GM19467 (cell line): ENCODE data around the gene TSPEAR.
"Not testable (repeated sequence)": the region's sequence is repeated elsewhere in the genome, so short reads cannot be mapped to it uniquely, and the experiment has no call there.

Experiments used
- ATAC-seq: cut with Tn5 transposase; IDR thresholded peaks from one replicate; pipeline ENCODE4 v1.9.1; 2021; ENCODE audit warnings: mild to moderate bottlenecking, moderate library complexity; ENCODE audit not compliant: unreplicated experiment

The TSPEAR gene

DNA sequence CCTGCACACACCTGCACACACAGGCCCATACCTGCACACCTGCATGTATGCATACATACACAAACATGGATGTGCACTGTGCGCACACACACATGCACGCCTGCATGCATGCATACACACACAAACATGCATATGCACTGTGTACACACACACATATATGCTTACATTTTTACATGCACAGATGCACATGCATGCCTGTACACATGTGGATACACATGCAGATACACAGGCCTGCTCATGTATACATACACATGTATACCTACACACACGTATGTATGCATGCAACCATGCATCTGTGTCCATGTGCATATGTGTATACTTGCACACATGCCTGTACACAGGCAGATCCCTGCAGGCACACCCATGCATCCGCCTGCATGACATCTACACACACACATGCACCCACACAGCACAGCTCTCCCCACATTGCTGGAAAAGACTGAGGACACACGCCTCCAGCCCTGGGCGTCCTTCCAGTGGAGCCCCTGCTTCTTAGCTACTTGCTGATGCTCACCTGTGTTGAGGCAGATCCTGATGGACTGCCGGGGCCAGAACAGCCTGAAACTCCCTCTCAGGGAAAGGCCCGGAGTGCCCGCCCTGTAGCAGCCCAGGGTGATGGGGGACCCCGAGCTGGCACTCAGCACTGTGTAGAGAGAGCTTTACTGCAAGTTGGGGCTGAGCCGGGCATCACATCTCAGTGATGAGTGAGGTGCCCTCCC is 200.0 kb downstream of the TSPEAR start:
- ATAC-seq = no peak

DNA sequence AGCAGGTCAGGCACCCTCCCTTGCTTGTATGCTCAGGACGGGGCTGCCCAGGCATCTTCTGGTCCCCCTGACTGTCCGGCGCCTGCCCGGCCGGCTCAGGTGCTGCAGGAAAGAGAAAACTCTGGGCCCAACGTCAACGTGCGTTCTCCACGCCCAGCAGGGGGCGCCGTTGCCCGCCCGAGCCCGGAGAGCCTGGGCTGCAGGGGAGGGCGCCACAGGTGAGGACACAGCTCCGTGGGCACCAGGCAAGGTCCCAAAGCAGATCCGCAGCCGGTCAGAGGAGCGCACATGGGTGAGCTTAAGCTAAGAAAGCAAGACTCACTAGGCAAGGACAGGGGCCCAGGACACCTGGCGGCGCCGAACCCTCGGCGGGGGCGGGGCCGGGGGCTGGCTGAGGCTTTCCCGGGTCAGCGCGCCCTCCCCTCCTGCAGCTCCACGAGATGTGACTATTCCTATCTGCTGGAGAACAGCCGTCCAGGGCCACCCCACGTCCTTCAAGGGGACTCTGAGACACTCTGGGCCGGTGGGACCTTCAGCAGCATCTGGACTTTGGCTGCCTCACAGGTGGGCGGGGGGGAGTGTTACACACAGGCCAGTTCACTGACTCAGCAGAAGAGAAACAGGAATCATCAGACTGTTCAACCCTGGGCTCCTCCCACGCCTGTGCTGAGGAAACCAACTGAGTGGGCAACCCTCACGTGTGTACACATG is 200.7 kb downstream of the TSPEAR start:
- no peak for ATAC-seq

DNA sequence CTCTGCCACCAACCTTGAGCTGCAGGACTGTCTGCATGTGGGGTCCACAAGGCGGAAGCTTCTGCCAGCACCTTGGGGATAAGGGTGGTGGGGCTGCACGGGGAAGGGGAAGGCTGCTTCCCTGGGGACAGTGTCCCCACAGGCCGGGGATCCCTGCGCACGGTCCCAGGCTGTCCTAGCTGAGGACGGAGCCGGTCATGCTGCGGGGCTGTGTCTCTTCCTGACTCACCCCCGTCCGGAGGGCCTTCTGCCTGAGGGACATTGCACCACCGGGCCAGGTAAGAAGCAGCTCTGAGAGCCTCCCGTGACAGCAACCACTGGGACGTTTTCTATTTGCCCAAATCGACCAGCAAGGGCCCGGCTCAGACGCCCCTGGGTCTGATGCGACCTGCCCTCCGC is 201.3 kb downstream of the TSPEAR start:
- no peak for ATAC-seq

- no peak for ATAC-seq
Measured at GRCh38 chr21:44509539-44509938, 201.8 kb downstream of the TSPEAR start.

- ATAC-seq = no peak
Measured at GRCh38 chr21:44508711-44509445, 202.5 kb downstream of the TSPEAR start.

- no peak for ATAC-seq
Measured at GRCh38 chr21:44508426-44508710, 203.0 kb downstream of the TSPEAR start.

DNA sequence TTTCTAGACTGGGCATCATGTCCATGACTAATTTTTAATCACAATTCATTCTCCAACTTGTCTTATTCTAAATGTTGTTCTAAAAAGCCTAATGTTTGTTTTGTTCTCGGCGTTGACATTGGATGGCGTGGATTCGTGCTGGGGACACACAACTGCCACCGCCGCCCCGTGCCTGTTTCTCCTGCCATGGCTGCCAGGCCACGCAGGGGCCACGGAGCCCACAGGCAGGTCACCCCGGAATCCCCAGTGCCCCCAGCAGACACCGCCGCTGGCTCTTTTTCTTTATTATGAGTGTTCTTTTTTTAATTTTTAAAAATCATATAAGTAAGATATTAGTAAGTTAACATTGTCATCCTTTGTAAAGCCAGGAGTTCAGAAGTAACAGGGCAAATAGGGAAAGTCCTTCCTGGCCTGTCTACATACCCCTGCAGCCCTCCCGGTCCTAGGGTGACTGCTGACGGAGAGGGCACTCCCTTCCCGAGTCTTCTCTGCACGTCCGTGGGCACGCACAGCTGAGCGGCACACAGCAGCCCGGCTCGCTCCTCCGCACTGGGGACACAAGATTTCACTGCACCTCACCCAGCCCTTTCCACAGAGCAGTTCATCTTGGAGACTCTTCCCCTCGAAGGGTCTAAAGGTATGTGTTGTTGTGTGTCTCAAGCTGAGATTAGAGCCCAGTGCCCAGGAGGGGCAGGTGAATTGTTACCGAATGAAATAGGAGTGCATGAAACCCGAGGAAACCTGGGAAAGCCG is 203.5 kb downstream of the TSPEAR start:
- no peak for ATAC-seq

- ATAC-seq = no peak
Measured at GRCh38 chr21:44506279-44507255, 204.8 kb downstream of the TSPEAR start.

DNA sequence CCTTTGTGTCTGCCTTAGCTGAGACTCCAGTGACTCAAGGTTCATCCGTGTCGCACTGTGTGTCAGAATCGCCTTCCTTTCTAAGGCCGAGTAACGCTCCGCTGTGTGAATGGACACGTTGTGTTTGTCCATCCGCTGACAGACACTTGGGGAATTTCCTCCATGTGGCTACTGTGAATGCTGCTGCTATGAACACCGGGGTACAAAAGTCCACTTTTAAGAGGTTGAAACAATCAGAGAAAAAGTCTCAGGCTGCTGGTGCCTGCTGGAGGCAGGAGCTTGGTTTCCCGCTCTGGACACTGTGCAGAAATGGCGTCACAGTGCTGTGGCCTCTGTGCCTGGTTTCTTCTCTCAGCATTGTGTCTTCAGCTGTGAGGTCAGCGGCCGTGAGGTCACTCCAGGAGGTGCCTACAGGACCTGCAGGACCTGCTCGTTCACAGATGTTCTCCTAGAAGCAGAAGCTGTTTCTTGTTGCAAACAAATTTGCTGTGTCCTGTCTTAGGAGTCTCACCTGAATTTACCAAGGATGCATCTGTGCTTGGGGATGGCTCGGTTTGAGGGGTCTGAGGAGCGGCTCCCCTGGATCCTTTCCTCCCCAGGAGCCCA is 205.6 kb downstream of the TSPEAR start:
- no peak for ATAC-seq

GRCh38 chr21:44503901-44504399 is 207.4 kb downstream of the TSPEAR start:
- no peak for ATAC-seq

GRCh38 chr21:44503006-44503889 is 208.1 kb downstream of the TSPEAR start:
- not testable (repeated sequence) for ATAC-seq

GRCh38 chr21:44502171-44502958 is 209.0 kb downstream of the TSPEAR start:
- no peak for ATAC-seq

- ATAC-seq = no peak
Measured at GRCh38 chr21:44500111-44500510, 211.3 kb downstream of the TSPEAR start.

DNA sequence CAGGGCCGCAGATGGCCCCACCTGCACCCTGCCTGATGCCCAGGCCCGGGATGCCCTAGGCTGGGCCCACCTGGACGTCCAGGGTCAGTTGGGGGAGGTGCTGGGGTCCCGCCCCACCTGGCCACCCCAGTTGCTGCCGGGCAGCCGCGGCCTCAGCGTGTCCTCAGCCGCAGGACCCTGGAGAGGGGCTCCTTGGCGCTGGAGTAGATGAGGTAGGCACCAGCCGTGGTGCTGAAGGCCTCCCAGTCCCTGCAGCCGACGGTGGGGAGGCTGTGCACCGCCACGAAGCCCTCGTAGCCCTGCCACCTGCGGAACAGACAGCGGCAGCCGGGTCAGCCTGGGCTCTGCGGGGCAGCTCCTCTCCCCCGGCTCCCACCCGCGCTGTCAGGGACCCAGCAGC is 211.7 kb downstream of the TSPEAR start:
- ATAC-seq = no peak

- no peak for ATAC-seq
Measured at GRCh38 chr21:44499211-44499560, 212.2 kb downstream of the TSPEAR start.

DNA sequence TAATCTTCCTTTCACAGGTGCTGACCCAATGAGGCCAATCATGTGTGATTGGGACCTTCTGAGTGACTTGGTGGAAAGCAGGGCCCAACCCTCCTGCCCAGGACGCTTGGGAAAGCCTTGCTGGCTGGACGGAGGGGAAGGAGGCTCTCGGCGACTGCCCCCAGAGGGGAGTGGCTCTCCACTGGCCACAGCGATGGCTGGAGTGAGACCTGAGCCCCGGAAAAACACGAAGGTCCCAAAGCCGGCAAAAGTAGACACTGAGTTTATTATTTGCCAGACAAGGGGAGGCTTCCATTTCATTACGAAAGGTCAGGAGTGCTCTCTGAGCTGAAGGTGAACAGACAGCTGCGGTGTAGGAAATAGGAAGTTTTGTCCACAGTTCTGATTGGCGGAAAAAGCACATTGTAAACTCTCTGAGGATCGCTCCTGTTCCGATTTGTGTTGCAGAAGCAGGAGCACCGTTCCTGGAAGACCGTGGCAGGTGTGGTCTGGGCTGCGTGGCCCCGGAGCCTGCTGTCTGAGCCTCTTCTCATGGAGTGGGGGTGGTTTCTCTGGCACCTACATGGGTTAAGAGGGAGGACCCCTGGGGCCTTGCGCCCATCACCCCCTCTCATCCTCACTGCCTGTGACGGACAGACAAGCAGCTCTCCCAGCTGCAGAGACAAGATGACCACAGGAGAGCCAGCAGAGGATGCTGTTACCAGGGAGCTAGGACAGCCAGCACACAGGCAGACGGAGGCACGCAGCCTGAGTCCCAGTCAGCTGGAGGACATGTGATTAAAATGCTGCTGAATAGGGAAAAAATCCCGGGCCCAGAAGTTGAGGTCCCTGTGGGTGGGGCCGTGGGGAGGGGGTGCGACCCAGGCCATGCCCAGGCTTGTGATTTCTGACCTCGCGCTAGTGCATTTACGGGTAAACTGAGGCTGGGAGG is 212.8 kb downstream of the TSPEAR start:
- ATAC-seq = no peak

DNA sequence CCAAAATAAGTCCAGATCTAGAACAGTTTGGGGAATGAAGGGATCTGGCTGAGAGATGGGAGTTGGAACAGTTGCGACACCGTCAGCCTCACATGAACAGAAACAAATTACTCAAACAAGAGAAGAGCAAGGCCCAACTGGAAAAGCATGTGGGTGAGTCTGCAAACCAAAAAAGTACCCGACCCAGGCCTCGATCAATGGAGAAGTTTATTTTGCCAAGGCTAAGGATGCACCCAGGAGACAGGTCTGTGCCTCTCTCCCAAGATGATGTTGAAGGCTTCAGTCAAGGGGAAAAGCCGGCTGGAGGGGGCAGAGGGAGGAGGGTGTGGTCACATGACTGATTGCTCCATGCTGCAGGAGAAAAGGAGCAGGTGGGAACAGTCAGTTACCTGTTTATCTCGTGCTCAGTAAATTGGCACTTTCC is 213.7 kb downstream of the TSPEAR start:
- ATAC-seq = no peak
